Fibroblast of skin of left biceps (primary cell): ENCODE data around the gene GCK.

Source experiments
- DNase-seq, 2 experiments: peaks; one replicate each; pipeline ENCODE4 v3.0.0-alpha.2; 2013; ENCODE audit warnings: low read depth in 2 of 2

GCK gene

DNA sequence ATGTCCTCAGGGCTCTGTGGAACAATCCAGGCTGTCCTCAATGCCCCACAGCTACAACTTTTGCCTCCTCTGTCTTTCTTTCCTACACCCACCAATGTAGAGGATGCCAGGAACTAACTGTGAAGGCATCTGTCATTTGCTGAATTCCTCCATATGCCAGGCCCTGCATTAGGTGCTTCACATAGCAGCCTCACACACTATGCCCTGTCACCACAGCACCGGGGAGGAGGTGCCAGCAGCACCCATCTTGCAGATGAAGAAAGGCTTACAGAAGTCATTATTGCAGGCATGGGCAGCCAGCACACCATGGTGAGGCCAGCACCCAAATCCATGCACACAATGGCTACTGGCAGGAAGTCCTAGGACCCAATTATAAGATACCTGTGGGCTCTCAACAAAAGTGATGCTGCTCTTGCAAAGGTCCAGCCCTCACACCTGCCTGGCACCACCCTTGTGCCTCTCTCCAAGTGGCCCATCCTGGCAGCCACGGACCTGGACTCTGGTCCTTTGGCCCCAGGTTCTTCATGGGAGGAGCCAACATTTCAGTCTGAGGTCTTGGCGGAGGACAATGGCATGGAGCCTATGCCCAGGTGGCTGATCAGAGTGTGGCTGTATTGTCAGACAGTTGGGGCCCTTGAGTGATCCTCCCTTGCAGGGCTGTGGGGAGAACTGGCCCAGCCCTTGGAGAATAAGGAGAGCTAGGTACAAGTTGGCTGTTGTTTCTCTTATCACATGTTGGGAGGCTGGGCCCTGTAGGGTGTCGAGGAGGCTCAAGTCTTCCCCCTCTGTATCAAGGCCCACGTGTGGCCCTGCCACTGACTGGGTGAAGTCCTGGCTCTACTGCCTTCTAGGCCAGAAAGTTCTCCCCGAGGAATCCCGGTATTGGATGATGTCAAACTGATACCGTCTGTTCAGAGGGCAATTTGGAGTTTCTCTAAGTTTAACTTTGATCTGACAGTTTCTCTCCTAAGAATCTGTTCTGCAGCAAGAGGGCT lies 33.8 kb downstream of the GCK start:
- DNase-seq: no peak

DNA sequence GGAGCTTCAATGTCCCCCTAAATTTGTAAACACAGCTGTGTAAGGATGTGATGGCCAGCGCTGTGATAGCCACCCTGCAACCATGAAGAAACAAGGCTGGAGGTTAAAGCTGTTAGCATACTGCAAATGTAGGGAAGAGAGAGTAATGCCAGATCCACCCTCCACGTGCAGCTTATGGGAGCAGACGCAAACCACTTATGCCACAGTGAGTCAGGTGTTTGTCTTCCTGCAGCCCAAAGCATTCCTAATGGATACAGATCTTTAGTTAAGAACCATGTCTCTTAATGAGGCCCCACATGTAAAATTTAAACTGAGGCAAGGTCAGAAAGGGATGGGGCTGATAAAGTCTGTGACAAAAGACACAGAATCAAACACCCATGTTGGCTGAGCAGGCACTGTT lies 34.5 kb downstream of the GCK start:
- no peak for DNase-seq

DNA sequence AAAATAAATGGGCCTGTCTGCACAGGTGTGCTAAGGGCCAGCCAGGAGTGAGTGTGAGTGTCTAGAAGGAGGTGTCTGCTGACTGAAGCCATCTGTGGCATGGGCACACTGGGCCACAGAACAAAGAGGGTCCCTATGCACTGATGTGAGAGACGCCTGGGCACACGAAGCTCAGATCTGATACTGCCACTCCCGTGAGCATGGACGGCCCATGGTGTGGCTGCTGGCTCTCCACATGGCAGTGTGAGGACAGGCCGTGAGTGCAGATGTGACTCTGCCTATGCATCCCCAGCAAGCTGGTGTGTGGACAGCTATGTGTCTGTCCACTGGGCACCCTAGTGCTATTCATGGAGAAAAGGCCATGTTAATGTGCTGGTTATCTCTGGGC lies 35.3 kb downstream of the GCK start:
- no peak for DNase-seq

GRCh38 chr7:44152971-44153947 lies 36.0 kb downstream of the GCK start:
- DNase-seq: no peak

- no peak for DNase-seq
These were observed 37.3 kb downstream of the GCK start for GRCh38 chr7:44151956-44152355.

- DNase-seq: no peak
These were observed 38.0 kb downstream of the GCK start for GRCh38 chr7:44150966-44151941.

DNA sequence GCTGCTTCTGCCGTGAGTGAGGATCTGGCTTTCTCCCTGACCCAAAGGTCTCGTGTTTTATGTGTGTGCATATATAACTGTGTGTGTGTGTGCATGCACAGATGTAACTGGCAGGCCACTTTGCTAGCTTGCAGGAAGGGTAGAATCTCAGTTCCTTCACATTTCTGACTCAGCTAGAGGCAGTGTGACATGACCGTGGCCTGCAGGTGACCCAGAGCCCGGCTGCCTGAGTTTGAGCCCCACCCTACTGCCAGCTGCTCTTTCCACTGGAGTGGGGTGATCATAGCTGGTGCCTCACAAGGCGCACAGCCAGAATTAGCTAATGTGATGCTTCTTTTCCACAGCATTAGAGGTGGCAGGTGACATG lies 38.8 kb downstream of the GCK start:
- DNase-seq: no peak

DNA sequence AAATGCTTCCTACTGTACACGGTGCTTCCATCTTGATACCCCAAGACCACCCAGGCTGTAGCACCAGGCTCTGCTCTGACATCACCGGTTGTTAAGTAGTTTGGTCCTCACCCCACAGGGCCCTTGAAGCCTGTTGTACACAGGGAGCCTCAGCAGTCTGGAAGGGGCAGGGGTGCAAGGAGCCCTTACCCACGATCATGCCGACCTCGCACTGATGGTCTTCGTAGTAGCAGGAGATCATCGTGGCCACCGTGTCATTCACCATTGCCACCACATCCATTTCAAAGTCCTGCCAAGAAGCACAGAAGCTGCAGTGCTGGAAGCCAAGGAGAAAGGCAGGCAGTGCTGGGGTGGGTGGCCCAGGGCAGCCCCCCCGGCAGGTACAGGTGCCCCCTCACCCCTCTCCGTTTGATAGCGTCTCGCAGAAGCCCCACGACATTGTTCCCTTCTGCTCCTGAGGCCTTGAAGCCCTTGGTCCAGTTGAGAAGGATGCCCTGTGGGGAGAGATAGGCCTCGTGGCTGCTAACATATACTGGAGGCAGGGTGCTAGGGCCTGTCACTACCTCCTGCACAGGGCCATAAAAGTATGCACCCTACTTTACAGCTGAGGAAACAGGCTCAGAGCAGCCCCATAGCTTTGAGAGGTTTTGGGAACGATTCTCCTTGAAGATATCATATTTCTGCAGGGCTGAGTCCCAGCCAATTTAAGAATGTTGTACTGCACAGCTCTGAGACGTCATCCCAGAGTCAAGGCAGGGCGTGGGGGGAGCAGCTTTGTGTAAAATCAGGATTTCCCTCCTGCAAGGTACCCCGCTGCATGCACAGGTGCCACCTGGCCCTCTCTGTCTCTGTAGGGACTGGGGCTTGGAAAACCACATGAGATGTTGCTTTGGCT lies 39.4 kb downstream of the GCK start:
- no peak for DNase-seq

- no peak for DNase-seq
These were observed 40.2 kb downstream of the GCK start for GRCh38 chr7:44148961-44149536.

GRCh38 chr7:44148166-44148565 lies 41.1 kb downstream of the GCK start:
- no peak for DNase-seq

DNA sequence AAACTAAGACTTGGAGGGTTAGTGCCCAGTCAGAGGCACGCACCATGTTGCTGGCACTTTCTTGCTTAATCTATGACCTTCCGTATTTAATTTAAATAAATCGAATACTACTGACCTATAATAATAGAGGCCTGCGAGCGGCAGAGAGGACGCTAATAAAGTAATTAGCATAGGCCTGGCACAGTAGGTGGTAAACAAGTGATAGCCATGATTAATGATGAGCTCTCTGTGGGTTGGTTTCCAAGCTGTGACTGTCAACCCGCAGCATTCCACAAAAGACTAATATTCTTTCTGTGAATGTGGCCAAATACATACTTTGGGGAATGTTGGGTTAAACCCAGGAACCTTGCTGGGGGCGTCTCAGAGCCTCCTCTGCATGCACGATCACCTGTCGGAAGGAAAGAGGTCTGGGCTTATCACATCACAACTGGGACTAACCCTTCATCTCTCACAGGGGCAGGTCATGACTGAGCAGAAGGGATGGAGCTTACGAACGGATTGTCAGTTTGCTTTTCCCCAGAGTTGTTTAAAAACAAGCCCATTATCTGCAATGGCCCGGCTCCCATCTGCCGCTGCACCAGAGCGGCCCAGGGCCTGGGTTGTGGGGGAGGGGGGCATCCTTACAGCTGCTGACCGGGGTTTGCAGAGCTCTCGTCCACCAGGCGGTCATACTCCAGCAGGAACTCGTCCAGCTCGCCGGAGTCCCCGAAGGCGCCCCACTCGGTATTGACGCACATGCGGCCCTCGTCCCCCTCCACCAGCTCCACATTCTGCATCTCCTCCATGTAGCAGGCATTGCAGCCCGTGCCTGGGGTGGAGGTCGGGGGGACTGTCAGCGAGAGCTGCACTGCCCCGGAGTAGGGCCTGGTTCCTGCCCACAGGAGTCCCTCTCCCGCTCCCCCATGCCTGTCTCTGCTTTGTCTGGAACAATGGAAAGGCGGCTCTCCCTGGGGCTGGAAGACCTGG lies 41.9 kb downstream of the GCK start:
- DNase-seq: no peak

DNA sequence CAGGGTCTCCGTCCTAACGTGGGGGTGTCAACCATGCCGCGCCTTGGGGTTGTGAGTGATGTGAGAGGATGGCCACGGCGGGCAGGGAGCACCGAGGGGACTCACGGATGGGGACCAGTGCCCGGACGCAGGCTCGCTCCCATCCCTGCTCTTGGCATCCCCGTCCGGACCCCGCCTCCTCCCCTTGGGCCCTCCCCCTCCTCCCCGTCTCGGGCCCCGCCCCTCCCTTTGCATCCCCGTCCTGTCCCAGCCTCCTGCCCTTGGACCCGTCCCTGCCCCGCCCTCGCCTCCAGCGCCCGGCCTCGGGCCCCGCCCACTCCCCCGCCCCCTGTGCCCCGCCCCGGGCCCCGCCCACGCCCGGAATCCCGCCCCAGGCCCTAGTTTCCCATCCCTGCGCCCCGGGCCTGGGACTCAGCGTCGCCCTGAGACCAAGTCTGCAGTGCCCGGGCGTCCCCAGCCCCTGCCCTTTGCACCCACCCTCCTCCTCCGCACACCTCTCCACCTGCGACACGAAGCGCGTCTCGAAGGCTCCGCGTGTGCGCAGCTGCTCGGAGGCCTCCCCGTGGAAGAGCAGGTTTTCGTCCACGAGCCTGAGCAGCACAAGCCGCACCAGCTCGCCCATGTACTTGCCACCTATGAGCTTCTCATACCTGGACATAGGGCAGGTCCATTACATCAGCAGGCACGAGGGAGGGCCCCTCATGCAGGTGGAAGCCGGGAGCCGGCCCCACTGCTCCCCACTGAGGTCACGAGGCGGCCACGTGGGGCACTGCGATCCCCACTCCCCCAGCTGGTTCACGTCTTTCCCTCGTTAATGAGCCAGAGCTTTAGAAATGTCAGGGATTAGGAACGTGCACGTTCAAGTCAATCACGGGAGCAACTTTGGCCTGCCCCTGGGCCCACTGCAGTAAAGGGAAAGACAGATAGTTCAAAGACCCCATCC lies 43.0 kb downstream of the GCK start:
- DNase-seq: peak in 1 of 2 experiments; percentile 21

DNA sequence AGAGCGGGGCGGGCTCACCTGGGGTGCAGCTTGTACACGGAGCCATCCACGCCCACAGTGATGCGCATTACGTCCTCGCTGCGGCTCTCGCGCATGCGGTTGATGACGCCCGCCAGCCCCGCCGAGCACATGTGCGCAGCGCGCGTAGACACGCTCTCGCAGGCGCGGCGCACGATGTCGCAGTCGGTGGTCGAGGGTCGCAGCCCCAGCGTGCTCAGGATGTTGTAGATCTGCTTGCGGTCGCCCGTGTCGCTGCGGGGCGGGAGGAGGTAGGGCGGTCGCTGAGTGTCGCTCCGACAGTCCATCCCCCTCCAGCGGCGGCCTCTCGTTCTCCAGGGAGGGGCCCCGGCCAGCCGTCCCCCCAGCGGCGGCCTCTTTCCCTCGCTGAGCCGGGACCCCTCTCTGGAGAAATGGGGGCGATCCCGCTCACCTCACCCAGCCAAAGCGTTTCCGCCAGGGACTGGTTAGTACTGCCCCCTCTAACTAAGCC lies 43.7 kb downstream of the GCK start:
- DNase-seq: no peak

- DNase-seq: no peak
These were observed 44.2 kb downstream of the GCK start for GRCh38 chr7:44144968-44145478.

GRCh38 chr7:44144426-44144967 lies 44.7 kb downstream of the GCK start:
- DNase-seq: no peak

DNA sequence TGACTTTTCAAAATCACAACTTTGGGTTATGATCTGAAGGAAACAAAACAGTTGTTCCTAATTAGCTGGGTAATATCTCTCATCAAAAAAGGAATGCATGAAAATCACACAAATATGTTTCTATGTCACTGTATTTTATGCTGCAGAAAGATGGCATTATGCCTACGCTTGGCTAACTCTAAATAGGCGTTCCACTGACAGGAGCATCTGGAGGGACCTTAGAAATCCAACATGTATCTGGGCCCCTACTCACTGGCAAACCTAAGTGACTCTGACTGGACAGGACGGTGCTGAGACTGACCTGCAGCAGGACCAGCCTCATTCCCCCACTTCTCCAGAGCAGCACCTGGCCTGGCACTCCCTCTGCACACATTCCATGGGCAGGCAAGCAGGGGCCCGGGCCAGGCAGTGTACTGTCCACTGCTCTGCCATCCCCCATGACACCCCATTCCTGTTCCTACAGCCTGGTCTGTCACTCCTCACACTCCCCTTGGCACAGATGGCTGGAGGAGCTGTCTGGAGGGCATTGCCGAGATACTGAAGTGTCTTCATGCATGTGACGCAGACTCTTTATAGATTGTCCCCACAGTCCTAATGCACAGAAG lies 45.5 kb downstream of the GCK start:
- no peak for DNase-seq
